ENCODE data around the gene LHX4. TPM values are rescaled to one million over a fixed set of nuclear protein-coding genes. Genes with fewer than 3 reads are reported as not detected.

Gene LHX4
- total and polyA plus RNA-seq, 2 of the 8 experiments (the other 6 are each of a cell fraction or from before 2014, with no cell fraction given), result 0.85 to 4.9 TPM

GRCh38 chr1:180232521-180233043, 2.5 kb downstream of the LHX4 start:
- H2AFZ ChIP-seq (ENCODE audit: low read length), result no peak overlapping the region
- no peak overlapping the region for H3K23ac ChIP-seq (ENCODE audit: insufficient read length)
- no peak overlapping the region for H3K56ac ChIP-seq (replicated peaks; ENCODE audit: insufficient read length, low read depth, low read length)
- peak overlapping the region; percentile 49; the same call in 1 of the 2 replicates for H2BK5ac ChIP-seq (ENCODE audit: low read depth, low read length)
- no peak overlapping the region for H3K9ac ChIP-seq (replicated peaks in 1 of 4; ENCODE audit: extremely low read depth in 1 of 4, low read depth in 3 of 4, low read length in 3 of 4)
- DNase-seq (ENCODE audit: low read depth in 1 of 2, low spot score in 2 of 2) (no peak), FAIRE-seq (no peak)
- peak overlapping the region; percentile 91 for H2AK5ac ChIP-seq (ENCODE audit: low read depth, low read length)
- no peak overlapping the region for H4K5ac ChIP-seq (ENCODE audit: insufficient read length, low read depth, low read length)
- peaks cover 0 to 13% of the 10 kb centered on the region in 2 experiments for H4K20me1 ChIP-seq (replicated peaks in 1 of 2; ENCODE audit: control insufficient read depth in 1 of 2, insufficient read depth in 2 of 2, low read length in 2 of 2)
- peak overlapping the region; percentile 99 for H2BK12ac ChIP-seq (ENCODE audit: low read depth, low read length)
- no peaks in the 10 kb centered on the region for H3K79me2 ChIP-seq (ENCODE audit: control insufficient read depth in 1 of 2, insufficient read depth in 2 of 2, low read length in 2 of 2)
- no peak overlapping the region for H4K8ac ChIP-seq (ENCODE audit: extremely low read depth, insufficient read depth, low read length)
- TF ChIP-seq SIX5 (IDR thresholded peaks at IDR 0.05; ENCODE audit: low read depth, low read length) (no peak), RNF2 (IDR thresholded peaks at IDR 0.05; ENCODE audit: borderline replicate concordance, low read depth, low read length, missing control alignments, poor library complexity, severe bottlenecking) (peak; percentile 71)
- WGBS, 2 experiments (ENCODE audit: extremely low coverage in 1 of 2, insufficient coverage in 1 of 2, insufficient read length in 1 of 2, insufficient replicate concordance in 2 of 2, low coverage in 1 of 2, low lambda C conversion rate in 2 of 2, missing lambda C conversion rate in 1 of 2), result 5% methylated on average over 11 of the region's 11 CpGs; no CpG with 5 or more reads in 1 of the 2 experiments
- peak overlapping the region; percentile 1 for H4K91ac ChIP-seq (replicated peaks; ENCODE audit: insufficient read length, low read length)
- ChIA-PET CTCF (ENCODE audit: partially characterized antibody) (interaction anchor here (0.9 to 6.9 kb wide), 17 partner anchors 8 to 68 kb away, joined by 3 to 65 read pairs (median 5); no protein-coding TSS in a partner anchor), POLR2A (ENCODE audit: partially characterized antibody) (interaction anchor here (0.8 to 3.9 kb wide), 8 partner anchors 10 to 47 kb away, joined by 3 to 29 read pairs (median 6); no protein-coding TSS in a partner anchor)
- H3K23me2 ChIP-seq (ENCODE audit: low read depth, low read length), result peaks cover 41% of the 10 kb centered on the region; the same call in 1 of the 2 replicates
- H3K14ac ChIP-seq (ENCODE audit: insufficient read length), result no peak overlapping the region
- H3K27ac ChIP-seq (ENCODE audit: low read depth, low read length), result no peak overlapping the region
- peak overlapping the region in 3 of 4 experiments; percentile 45 to 67 (median 57); a peak in 5 of 8 replicates for H3K4me3 ChIP-seq (ENCODE audit: extremely low read depth in 1 of 4, insufficient read depth in 2 of 4, low read depth in 3 of 4, low read length in 4 of 4)
- peak overlapping the region; percentile 5; the same call in 1 of the 2 replicates for H2BK15ac ChIP-seq (ENCODE audit: low read length)
- no peak overlapping the region for H3K4ac ChIP-seq (replicated peaks; ENCODE audit: insufficient read length, low read depth, low read length)
- H3K79me1 ChIP-seq (ENCODE audit: low read depth, low read length), result peaks cover 2% of the 10 kb centered on the region; the same call in 1 of the 2 replicates
- peak overlapping the region; percentile 75 for H3K18ac ChIP-seq (ENCODE audit: extremely low read depth, low read length)
- peaks cover 21 to 47% (median 32%) of the 10 kb centered on the region in 4 experiments for H3K4me1 ChIP-seq (replicated peaks in 1 of 4; ENCODE audit: control insufficient read depth in 3 of 4, insufficient read depth in 4 of 4, low read length in 3 of 4)
- H2BK20ac ChIP-seq (ENCODE audit: low read length), result peak overlapping the region; percentile 68; the same call in 1 of the 2 replicates
- H2BK120ac ChIP-seq (replicated peaks; ENCODE audit: low read depth, low read length), result peak overlapping the region; percentile 44
- no peaks in the 10 kb centered on the region; a peak in 1 of 8 replicates for H3K36me3 ChIP-seq (ENCODE audit: control insufficient read depth in 2 of 4, insufficient read depth in 4 of 4, low read length in 3 of 4)
- H3K4me2 ChIP-seq (ENCODE audit: insufficient read depth in 1 of 2, low read depth in 2 of 2, low read length in 2 of 2), result peak overlapping the region; percentile 80 to 91
- H3K27me3 ChIP-seq (replicated peaks in 1 of 4; ENCODE audit: control insufficient read depth in 3 of 4, extremely low read depth in 1 of 4, insufficient read depth in 3 of 4, low read length in 3 of 4), result peaks cover 50 to 89% (median 84%) of the 10 kb centered on the region in 4 experiments
- H3K9me3 ChIP-seq (ENCODE audit: insufficient read depth in 2 of 2, low read depth in 1 of 2, low read length in 1 of 2), result peaks cover 0 to 4% of the 10 kb centered on the region in 2 experiments; a peak in 1 of 4 replicates

Measured in H1 (cell line).